Stimulated activated CD8-positive, alpha-beta memory T cell treated with anti-CD3 and anti-CD28 coated beads, Interleukin-7, amount 100 ng/mL, for 48 hours (primary cell): Measurements from ENCODE around the gene RAB31.
"Not testable (repeated sequence)": the region's sequence is repeated elsewhere in the genome, so short reads cannot be mapped to it uniquely, and the experiment has no call there.

ENCODE experiments used
- DNase-seq, 2 donors: peaks; one replicate each; pipeline ENCODE4 v3.0.0-alpha.2; 2020; ENCODE audit warnings: low read depth in 1 of 2; ENCODE audit errors: extremely low read depth in 1 of 2

The RAB31 gene

GRCh38 chr18:9757827-9758621, 49.9 kb downstream of the RAB31 start:
- no peak for DNase-seq

GRCh38 chr18:9758624-9759075, 50.5 kb downstream of the RAB31 start:
- DNase-seq: no peak

DNA sequence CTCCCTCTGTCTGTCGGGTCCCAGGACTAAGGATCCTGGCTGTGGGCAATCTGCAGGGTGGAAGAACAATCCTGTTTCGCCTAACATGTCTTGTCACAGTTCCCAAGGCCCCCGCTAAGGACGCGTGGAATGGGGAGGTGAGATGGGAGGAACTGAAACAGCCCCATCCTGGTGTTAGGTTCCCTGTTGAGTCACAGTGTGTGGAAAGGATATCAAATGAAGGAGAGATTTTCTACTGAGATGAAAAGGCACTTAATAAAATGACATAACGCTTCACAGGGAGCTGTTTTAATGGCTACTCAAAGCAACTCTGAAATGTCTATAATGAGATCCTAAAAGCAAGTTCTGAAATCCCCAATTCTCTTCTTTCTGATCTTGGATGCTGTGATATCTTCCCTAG, 52.5 kb downstream of the RAB31 start:
- no peak for DNase-seq

GRCh38 chr18:9762526-9762925, 54.4 kb downstream of the RAB31 start:
- DNase-seq: no peak

DNA sequence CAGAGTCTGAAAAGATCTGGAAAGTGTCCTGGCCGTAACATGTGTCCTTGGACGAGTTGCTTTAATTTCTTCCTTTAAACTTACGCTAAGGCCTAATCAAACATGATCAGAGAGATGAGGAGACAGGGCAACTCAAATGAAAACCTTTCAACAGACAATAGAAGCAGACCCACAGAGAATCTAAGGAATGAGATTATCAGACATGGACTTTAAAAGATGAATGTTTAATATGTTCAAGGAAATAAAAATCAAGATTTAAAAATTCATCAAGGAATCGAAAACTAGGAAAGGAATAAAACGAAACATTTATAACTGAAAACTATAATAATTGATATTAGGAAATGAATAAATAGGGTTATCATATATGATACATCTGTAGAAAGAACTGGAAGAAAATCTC, 55.1 kb downstream of the RAB31 start:
- no peak for DNase-seq

DNA sequence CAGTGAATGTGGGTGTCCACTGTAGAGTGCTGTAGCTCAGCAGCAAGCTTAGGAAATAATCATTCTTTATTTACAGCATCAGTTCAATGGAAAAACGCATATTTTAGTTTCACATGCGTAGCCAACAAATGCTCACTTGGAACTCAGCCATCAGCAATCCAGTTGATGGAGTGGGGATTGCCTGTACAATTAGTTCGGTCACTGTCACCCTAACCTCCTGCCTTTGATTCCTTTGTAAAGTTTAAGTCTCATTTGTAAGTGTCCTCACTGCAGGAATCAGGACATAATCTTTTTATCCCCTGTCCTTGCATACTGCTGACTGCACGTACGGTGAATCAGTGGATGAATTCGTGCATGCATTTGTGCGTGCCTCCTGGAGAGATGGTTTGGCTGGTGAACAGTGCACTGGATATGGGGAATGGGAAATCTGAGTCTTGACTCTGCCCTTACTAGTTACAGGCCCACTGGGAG, 55.9 kb downstream of the RAB31 start:
- no peak for DNase-seq

DNA sequence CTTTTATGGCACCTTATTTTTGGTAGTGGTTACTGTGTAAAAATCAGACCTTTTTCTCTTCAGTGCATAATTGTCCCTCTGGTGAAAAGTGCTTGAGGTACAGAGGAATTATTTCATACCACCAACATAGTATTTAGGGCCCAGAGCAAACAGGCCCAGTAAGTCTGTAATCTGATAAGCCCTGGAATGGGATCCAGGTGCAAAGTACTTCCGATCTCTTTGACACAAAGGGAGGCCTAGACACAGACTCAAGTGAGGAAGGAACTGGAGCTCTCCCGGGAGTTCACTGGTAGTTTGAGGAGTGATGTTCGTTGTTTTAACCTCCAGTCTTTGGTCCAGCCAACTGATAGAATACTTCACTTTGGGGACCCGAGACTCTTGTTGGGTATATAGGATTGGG, 57.4 kb downstream of the RAB31 start:
- DNase-seq: no peak

DNA sequence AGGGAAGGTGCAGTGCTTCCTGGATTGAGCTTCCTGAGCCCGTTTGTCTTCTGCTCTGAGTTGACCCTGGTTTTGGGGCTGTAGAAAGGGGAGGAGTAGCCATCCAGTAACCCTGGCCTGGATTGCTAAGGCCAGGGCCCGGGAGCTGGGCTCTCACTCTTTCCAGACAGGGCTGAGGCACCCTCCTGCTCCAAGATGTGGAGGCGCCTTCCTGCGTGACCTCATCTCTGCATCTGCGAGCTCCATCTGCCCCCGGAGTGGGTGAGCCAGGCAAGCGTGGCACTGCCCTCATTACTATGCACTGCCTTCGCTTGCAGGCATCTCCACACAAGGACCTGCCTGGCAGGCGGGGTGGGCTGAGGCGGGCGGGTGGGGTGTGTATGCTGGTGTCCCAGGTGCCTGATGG, 58.0 kb downstream of the RAB31 start:
- no peak for DNase-seq

DNA sequence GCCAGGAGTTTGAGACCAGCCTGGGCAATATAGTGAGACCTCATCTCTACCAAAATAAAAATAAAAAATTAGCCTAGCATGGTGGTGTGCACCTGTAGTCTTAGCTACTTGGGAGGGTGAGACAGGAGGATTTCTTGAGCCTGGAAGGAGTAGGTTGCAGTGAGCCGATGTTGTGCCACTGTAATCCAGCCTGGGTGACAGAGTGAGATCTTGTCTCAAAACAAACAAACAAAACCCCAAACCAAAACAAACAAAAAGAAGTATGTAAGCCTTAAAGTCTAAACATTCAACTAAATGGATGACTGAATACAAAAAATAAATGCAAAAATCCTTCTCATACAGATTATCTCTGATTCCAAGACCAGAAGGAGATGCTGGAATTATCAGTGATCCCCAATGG, 58.6 kb downstream of the RAB31 start:
- no peak for DNase-seq

- not testable (repeated sequence) for DNase-seq
These were observed 60.1 kb downstream of the RAB31 start for GRCh38 chr18:9768071-9768691.

- not testable (repeated sequence) for DNase-seq
These were observed 62.0 kb downstream of the RAB31 start for GRCh38 chr18:9770111-9770510.

GRCh38 chr18:9771261-9771976, 63.3 kb downstream of the RAB31 start:
- DNase-seq: peak; percentile 26 to 34

GRCh38 chr18:9771977-9772660, 64.0 kb downstream of the RAB31 start:
- no peak for DNase-seq

GRCh38 chr18:9772847-9773677, 65.0 kb downstream of the RAB31 start:
- no peak for DNase-seq

DNA sequence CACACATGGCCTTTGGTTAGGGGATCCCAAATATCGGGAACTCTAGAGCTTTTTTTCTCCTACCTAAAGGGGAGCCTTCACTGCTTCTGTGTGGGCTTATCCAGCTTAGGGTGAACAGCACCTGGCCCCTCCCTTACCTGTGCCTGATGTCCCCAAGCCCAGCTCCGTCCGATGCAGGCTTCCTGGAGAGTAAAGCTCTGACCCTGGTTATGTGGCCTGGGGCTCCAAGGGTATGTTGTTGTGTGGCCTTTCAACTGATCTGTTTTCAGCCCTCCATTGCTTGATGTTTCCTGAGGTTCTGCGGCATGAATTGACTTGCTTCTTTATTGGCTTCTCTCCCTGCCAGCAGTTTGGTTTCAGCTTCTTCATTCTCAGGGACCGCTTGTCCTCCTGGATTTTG, 66.0 kb downstream of the RAB31 start:
- no peak for DNase-seq

GRCh38 chr18:9775178-9775577, 67.1 kb downstream of the RAB31 start:
- no peak for DNase-seq

DNA sequence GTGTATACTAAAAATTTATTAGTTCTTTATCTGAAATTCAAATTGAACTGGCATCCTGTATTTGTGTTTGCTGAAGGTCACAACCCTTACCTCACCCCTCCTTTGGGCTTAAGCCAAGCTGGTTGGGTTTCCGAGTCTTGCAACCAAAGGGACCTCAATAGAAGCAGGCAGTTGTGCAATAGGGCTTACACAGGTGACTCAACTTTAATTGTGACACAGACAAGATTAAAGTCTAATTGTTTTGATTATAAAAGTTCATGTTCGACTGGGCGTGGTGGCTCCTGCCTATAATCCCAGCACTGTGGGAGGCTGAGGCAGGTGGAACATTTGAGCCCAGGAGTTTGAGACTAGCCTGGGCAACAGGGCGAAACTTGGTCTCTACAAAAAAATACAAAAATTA, 71.5 kb downstream of the RAB31 start:
- DNase-seq: no peak

- no peak for DNase-seq
These were observed 74.2 kb downstream of the RAB31 start for GRCh38 chr18:9782073-9782857.

- no peak for DNase-seq
These were observed 78.5 kb downstream of the RAB31 start for GRCh38 chr18:9786631-9787030.
